ENCODE measurements around the gene UNG.

DNA sequence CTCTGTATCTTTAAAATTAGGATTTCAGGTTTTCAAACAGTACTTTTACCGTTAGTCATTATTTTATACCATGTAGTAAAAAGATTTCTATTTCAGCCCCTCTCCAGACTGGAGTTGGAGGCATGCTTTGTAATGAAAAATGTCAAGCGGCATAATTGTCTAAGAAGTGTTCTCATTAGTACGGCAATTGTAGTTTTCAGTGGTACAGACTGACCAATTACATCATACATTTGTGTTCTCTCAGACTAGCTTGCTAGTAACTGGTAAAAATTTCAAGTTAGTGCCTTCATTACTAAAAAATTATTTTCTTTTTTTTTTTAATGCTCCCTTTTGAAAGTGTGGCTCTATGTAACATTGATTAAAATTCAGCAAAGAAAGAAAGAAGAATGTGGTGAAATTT is 40.5 kb upstream of the UNG start:
- TF ChIP-seq DPF2 (IDR thresholded peaks at IDR 0.05) (no peak), JUN (IDR thresholded peaks at IDR 0.05; ENCODE audit: borderline replicate concordance, low read depth, low read length) (no peak), JUN (CRISPR knock-in tag; IDR thresholded peaks at IDR 0.05; ENCODE audit: borderline replicate concordance) (no peak), BRF1 (IDR thresholded peaks at IDR 0.05; ENCODE audit: borderline replicate concordance, extremely low read depth, insufficient read length) (no peak), CTCF (IDR thresholded peaks at IDR 0.05 in 2 of 3, conservative IDR thresholded peaks at IDR 0.05 in 1 of 3; ENCODE audit: insufficient read depth in 2 of 3, low read depth in 1 of 3, low read length in 3 of 3) (no peak), EZH2 (IDR thresholded peaks at IDR 0.05; ENCODE audit: borderline replicate concordance, low read depth, low read length) (no peak), ZFX (CRISPR knock-in tag; IDR thresholded peaks at IDR 0.05) (no peak), NFYB (IDR thresholded peaks at IDR 0.05; ENCODE audit: extremely low read depth, insufficient read length) (no peak), CBX2 (IDR thresholded peaks at IDR 0.05; ENCODE audit: insufficient read depth, low read length, poor library complexity, severe bottlenecking) (no peak)

Measured in K562 (cell line).